ENCODE data around the gene CRYBG2. TPM values are rescaled to one million over a fixed set of nuclear protein-coding genes. Genes with fewer than 3 reads are reported as not detected.

Gene CRYBG2
- total RNA-seq, 6 experiments from 2014 or later: 0.81 to 1.9 (median 1.7) TPM; not detected in 3

DNA sequence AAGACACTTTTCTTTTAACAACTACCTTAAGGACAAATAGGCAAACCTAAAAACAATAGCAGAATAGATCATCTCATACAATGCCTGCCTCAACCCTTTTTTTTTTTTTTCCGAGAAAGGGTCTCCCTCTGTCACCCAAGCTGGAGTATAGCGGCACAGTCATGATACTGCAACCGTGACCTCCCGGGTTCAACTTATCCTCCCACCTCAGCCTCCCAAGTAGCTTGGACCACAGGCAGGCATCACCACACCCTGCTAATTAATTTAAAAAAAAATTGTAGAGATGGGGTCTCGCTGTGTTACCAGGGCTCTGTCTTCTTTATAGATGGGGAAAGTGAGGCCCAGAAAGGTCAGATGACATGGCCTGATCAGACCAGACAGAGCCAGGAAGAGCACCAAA, 66.1 kb downstream of the CRYBG2 start:
- H3K27ac ChIP-seq: no peak overlapping the region
- intact Hi-C loops (cut with DNase I): loop anchor here in 1 of 2 donors (10.0 kb wide), 1 partner anchor 77 kb away; no protein-coding TSS in a partner anchor
- 78% methylated on average over 4 of the region's 5 CpGs for WGBS (ENCODE audit: insufficient coverage, low coverage, low lambda C conversion rate, missing lambda C conversion rate)

DNA sequence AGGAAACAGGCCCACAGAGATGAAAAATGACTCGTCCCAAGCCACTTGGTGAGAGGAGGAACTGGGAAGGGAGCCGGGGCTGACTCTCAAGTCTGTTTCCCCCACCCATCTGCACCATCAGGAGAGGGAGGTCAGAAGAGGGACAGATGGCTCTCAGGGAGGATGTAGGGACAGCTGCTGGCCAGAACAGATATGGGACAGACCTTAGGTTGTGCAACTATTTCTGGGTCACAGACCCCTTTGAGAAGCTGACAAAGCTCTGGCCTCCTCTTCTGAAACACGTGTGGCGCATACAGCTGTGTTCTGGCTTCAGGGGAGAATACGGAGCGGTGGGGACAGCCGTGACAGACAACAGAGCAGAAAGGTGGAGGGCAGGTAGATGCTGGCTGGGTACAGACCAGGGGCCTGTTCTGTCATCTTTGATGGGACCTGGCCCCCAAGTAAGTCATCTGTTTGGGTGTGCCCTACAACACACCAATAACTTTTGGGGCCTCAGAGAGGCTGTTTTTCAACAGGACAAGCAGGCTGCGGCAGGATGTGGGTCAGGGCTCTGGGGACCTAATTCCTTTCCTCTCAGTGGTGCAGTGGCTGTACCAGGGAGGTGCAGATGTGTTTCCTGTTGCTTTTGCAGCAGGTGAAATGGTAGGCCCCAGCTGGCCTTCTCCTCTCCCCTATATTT, 66.8 kb downstream of the CRYBG2 start:
- no peaks in the 10 kb centered on the region for H3K27me3 ChIP-seq

More for the DNA sequence above, 66.1 kb downstream of the CRYBG2 start:
- H3K4me1 ChIP-seq: peaks cover 0 to 10% (median 0%) of the 10 kb centered on the region in 4 donors
- TF ChIP-seq POLR2A (IDR thresholded peaks at IDR 0.05): no peak
- TF ChIP-seq, protein P1, sequence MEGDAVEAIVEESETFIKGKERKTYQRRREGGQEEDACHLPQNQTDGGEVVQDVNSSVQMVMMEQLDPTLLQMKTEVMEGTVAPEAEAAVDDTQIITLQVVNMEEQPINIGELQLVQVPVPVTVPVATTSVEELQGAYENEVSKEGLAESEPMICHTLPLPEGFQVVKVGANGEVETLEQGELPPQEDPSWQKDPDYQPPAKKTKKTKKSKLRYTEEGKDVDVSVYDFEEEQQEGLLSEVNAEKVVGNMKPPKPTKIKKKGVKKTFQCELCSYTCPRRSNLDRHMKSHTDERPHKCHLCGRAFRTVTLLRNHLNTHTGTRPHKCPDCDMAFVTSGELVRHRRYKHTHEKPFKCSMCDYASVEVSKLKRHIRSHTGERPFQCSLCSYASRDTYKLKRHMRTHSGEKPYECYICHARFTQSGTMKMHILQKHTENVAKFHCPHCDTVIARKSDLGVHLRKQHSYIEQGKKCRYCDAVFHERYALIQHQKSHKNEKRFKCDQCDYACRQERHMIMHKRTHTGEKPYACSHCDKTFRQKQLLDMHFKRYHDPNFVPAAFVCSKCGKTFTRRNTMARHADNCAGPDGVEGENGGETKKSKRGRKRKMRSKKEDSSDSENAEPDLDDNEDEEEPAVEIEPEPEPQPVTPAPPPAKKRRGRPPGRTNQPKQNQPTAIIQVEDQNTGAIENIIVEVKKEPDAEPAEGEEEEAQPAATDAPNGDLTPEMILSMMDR (IDR thresholded peaks at IDR 0.05): no peak
- no peaks in the 10 kb centered on the region for H3K27me3 ChIP-seq
- no peaks in the 10 kb centered on the region for H3K36me3 ChIP-seq
- no peak overlapping the region for H3K4me3 ChIP-seq
- ATAC-seq (no peak), DNase-seq (no peak)
- H3K9me3 ChIP-seq: no peaks in the 10 kb centered on the region

DNA sequence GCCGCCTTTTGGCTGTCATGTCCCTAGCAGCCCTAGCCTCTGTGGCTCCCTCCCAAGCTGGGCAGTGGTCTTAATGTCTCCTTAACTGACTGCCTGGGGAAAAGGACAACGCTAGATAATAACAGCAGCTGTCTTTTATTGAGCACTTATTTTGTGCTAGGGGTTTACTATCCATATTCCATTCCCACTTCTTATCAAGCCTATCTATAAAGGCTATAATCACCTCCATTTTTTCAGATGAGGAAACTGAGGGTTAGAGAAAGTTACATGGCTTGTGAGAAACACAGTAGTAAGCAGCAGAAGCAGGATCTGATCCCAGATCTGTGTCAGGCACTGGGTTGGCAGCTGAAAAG, 67.9 kb downstream of the CRYBG2 start:
- intact Hi-C loops (cut with DNase I): loop anchor here in 1 of 2 donors (10.0 kb wide), 1 partner anchor 79 kb away; no protein-coding TSS in a partner anchor
- Histone ChIP-seq H3K9me3 (no peaks in the 10 kb centered on the region), H3K27ac (no peak overlapping the region), H3K4me3 (no peak overlapping the region), H3K36me3 (no peaks in the 10 kb centered on the region), H3K27me3 (no peaks in the 10 kb centered on the region), H3K4me1 (peaks cover 0 to 10% (median 0%) of the 10 kb centered on the region in 4 donors)
- 100% methylated on average over 1 of the region's 2 CpGs for whole genome bisulfite sequencing (ENCODE audit: insufficient coverage, low coverage, low lambda C conversion rate, missing lambda C conversion rate)
- DNase-seq (no peak), ATAC-seq (no peak)
- TF ChIP-seq, protein P1 (IDR thresholded peaks at IDR 0.05): no peak
- no peak for TF ChIP-seq POLR2A (IDR thresholded peaks at IDR 0.05)

More for the DNA sequence above, 66.8 kb downstream of the CRYBG2 start:
- Histone ChIP-seq H3K9me3 (no peaks in the 10 kb centered on the region), H3K27ac (no peak overlapping the region), H3K4me1 (peaks cover 0 to 10% (median 0%) of the 10 kb centered on the region in 4 donors), H3K36me3 (no peaks in the 10 kb centered on the region), H3K4me3 (no peak overlapping the region)
- ATAC-seq: peak; percentile 8 to 35 (median 18)
- no peak for DNase-seq
- no peak for TF ChIP-seq POLR2A (IDR thresholded peaks at IDR 0.05)
- TF ChIP-seq, protein P1 (IDR thresholded peaks at IDR 0.05): no peak
- intact Hi-C loops (cut with DNase I): loop anchor here in 1 of 2 donors (10.0 kb wide), 1 partner anchor 78 kb away; no protein-coding TSS in a partner anchor
- 28% methylated on average over 6 of the region's 8 CpGs for WGBS (ENCODE audit: insufficient coverage, low coverage, low lambda C conversion rate, missing lambda C conversion rate)

DNA sequence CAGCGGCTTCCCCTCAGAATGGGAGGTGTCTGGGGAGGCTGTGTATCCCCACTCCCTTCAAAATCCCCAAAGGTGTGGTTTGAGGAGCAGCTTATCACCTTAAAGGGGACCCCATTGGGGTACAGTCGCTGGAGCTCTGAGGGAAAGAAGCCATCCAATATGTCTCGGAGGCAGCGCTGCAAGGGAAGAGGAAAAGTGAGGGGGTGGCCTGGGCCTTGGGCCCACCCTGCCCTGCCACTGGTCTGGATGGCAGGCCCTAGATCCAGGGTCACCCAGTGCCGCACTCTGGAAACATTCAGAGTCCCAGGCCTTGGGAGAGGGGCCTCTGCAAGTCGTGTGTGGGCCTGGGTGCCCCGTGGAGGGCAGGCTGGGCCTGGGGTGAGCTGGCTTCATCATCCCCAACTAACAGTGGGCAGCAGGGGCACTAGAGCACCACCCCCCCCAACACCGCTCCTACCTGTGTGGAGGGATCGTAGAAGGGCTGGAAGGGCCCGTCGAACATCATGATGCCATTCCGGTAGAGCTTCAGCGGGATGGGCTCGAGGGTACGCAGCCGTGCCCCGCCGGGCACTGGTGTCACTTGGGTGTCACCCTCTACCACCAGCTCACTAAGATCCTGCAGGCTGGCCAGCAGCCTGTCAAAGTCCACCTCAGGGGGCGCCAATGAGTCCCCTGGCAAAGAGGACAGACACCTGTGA, 68.4 kb downstream of the CRYBG2 start:
- intact Hi-C loops (cut with DNase I): loop anchor here in 1 of 2 donors (10.0 kb wide), 1 partner anchor 79 kb away; no protein-coding TSS in a partner anchor
- H3K4me3 ChIP-seq: no peak overlapping the region
- no peaks in the 10 kb centered on the region for H3K9me3 ChIP-seq
- H3K4me1 ChIP-seq: peaks cover 0 to 10% (median 0%) of the 10 kb centered on the region in 4 donors
- ATAC-seq (no peak), DNase-seq (peak in 1 of 3 donors; percentile 49)
- H3K36me3 ChIP-seq: no peaks in the 10 kb centered on the region
- whole genome bisulfite sequencing (ENCODE audit: insufficient coverage, low coverage, low lambda C conversion rate, missing lambda C conversion rate): 80% methylated on average over 3 of the region's 19 CpGs
- H3K27me3 ChIP-seq: no peaks in the 10 kb centered on the region
- TF ChIP-seq, protein P1 (IDR thresholded peaks at IDR 0.05): peak; percentile 15 to 26 (median 20)
- no peak for TF ChIP-seq POLR2A (IDR thresholded peaks at IDR 0.05)
- H3K27ac ChIP-seq: peak overlapping the region in 1 of 3 donors; percentile 4

Data from right lobe of liver (tissue), 6 donors.